CD4-positive, CD25-positive, alpha-beta regulatory T cell (primary cell): ENCODE data around the gene HOXA6. TPM values are rescaled to one million over a fixed set of nuclear protein-coding genes. Genes with fewer than 3 reads are reported as not detected.

Experiments
- ATAC-seq, 2 donors: fragments of 150-1000 bp; cut with Tn5 transposase; one replicate each; pipeline ENCODE4 v1.10.0; 2021; ENCODE audit warnings: low read depth in 2 of 2, moderate number of reproducible peaks in 2 of 2, moderate library complexity in 1 of 2
- DNase-seq, 3 donors: peaks; one replicate each; pipeline versions ENCODE4 v3.0.0 to v3.0.0-alpha.2; 2012 to 2022; ENCODE audit warnings: mixed read lengths in 1 of 3
- H3K27ac ChIP-seq: one replicate; pipeline ENCODE4 v1.7.0; 2013; ENCODE audit warnings: mild to moderate bottlenecking, low read length; ENCODE audit not compliant: insufficient read depth, poor library complexity, severe bottlenecking
- H3K27me3 ChIP-seq: one replicate; pipeline ENCODE4 v1.7.0; 2013; ENCODE audit warnings: low read length; ENCODE audit not compliant: control insufficient read depth, insufficient read depth
- H3K36me3 ChIP-seq: one replicate; pipeline ENCODE4 v1.7.0; 2013; ENCODE audit warnings: mild to moderate bottlenecking, low read length, moderate library complexity; ENCODE audit not compliant: control insufficient read depth, insufficient read depth
- H3K4me1 ChIP-seq: 2 replicates; pipeline ENCODE4 v1.7.0; 2013; ENCODE audit warnings: mild to moderate bottlenecking, low read length; ENCODE audit not compliant: insufficient read depth, control insufficient read depth, poor library complexity, severe bottlenecking
- H3K4me3 ChIP-seq: one replicate; pipeline ENCODE4 v1.7.0; 2013; ENCODE audit warnings: low read depth, mild to moderate bottlenecking, low read length, moderate library complexity
- H3K9me3 ChIP-seq, 2 experiments: 1 replicate in 1 of 2; 2 replicates in 1 of 2; pipeline ENCODE4 v1.7.0; 2013; ENCODE audit warnings: low read length in 2 of 2, mild to moderate bottlenecking in 1 of 2, moderate library complexity in 1 of 2; ENCODE audit not compliant: control insufficient read depth in 2 of 2
- H3K27ac Mint-ChIP-seq, 3 donors: one replicate each; pipeline ENCODE4 v1.8.0; 2020 to 2022; ENCODE audit warnings: mild to moderate bottlenecking in 3 of 3, mixed read lengths in 3 of 3, moderate library complexity in 2 of 3
- H3K27me3 Mint-ChIP-seq: one replicate; pipeline ENCODE4 v1.8.0; 2022; ENCODE audit warnings: mild to moderate bottlenecking, mixed read lengths
- H3K36me3 Mint-ChIP-seq: one replicate; pipeline ENCODE4 v1.8.0; 2020; ENCODE audit warnings: mixed read lengths
- H3K4me1 Mint-ChIP-seq, 4 donors: one replicate each; pipeline ENCODE4 v1.8.0; 2020 to 2022; ENCODE audit warnings: mixed read lengths in 4 of 4, mild to moderate bottlenecking in 1 of 4
- H3K4me3 Mint-ChIP-seq, 4 donors: one replicate each; pipeline ENCODE4 v1.8.0; 2020 to 2022; ENCODE audit warnings: mild to moderate bottlenecking in 4 of 4, mixed read lengths in 4 of 4, moderate library complexity in 3 of 4
- H3K9me3 Mint-ChIP-seq, 7 donors: one replicate each; pipeline ENCODE4 v1.8.0; 2020 to 2022; ENCODE audit warnings: mixed read lengths in 7 of 7, mild to moderate bottlenecking in 3 of 7, moderate library complexity in 2 of 7
- polyA plus RNA-seq, 4 donors: library from polyadenylated mRNA; unstranded; fragments of 300-500 nt; fragmentation: Illumina TruSeq; gene quantifications; one replicate each; pipeline ENCODE4 v1.2.3, GENCODE V29; 2021
- total RNA-seq: library from RNA; stranded (reverse); gene quantifications from one replicate; pipeline ENCODE4 v1.2.3, GENCODE V29; 2022

The HOXA6 gene
- total and polyA plus RNA-seq, 5 donors from 2014 or later: not detected

DNA sequence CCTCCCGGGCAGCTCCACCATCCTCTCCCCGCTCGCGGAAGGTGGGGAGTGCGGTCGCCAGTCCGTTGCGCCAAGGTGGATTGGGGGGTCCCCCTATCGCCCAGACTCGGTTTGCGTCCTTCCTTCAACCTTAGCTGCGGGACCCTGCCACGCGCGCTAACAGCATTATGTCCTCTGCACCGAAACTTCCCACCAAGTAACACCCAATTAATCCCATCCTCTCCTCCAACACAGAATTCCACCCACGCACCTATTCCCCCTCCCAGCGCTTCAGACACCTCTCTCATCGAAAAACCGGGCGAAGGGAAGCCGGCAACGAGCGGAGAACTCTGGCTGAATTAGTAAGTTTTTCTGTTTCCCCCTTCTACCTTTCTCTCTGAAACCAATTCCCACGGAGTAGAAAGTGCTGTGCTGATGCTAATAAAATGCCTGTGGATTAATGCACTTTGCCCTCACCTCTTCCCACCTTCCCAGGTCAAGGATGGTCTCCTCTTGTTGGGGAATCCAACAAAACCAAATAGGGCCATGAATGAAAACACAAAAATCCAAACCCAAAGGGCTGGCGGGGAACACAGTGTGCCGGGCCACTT, 3.9 kb upstream of the HOXA6 start:
- Histone ChIP-seq H3K27ac (no peak overlapping the region), H3K9me3 (no peaks in the 10 kb centered on the region), H3K4me3 (peak overlapping the region; percentile 13), H3K36me3 (no peaks in the 10 kb centered on the region), H3K27me3 (peaks cover 61% of the 10 kb centered on the region), H3K4me1 (peaks cover 52% of the 10 kb centered on the region)
- ATAC-seq: no peak
- Mint-ChIP-seq H3K4me1 (peaks cover 10 to 63% (median 29%) of the 10 kb centered on the region in 4 donors), H3K36me3 (no peaks in the 10 kb centered on the region), H3K27me3 (peaks cover 96% of the 10 kb centered on the region), H3K27ac (peak overlapping the region in 1 of 3 donors; percentile 40), H3K9me3 (peaks cover 0 to 10% (median 0%) of the 10 kb centered on the region in 7 donors), H3K4me3 (peak overlapping the region; percentile 46 to 96 (median 83))
- peak in 1 of 3 donors; percentile 6 for DNase-seq

DNA sequence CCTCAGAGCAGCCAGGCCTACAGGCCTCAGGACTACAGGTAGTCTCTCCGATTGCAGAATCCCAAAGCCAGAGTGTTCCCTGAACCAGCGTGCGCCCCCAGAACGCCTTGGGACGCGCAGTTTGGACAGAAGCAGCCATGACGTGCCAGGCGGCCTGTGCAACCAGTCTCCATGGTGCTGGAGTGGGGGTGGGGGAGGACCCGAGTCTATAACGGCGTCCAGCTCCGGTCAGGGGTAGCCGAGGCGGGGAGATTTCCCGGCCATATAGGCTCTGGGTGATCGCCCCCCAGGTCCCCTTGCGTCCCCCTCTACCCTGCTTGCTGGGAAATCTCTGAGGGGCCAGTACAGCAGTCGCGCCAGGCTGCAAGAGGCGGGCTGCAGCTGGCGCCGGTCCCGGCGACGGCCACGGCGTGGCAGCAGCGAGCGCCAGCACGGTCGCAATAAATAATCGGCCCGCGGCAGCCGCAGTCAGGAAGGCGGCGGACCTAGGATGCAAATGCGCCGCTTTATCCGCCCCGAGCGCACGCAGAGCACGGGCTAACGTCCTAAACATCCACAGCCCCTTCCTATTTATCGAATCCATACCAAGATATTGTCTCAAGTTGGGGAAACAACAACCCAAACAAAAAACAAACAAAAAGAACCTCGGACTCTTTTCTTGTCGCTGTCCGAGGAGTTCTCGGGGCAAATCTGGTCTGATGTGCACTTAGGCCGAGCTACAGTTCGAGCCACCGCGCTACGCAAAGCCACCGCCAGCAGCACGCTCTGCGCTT, 3.2 kb upstream of the HOXA6 start:
- peak; percentile 45 to 75 (median 67) for DNase-seq
- Mint-ChIP-seq H3K27ac (peak overlapping the region in 1 of 3 donors; percentile 38), H3K4me1 (peaks cover 10 to 58% (median 29%) of the 10 kb centered on the region in 4 donors), H3K36me3 (no peaks in the 10 kb centered on the region), H3K27me3 (peaks cover 95% of the 10 kb centered on the region), H3K9me3 (peaks cover 0 to 10% (median 0%) of the 10 kb centered on the region in 7 donors), H3K4me3 (peak overlapping the region; percentile 46 to 96 (median 83))
- no peaks in the 10 kb centered on the region for H3K9me3 ChIP-seq
- H3K36me3 ChIP-seq: no peaks in the 10 kb centered on the region
- peak; percentile 80 to 84 for ATAC-seq
- peak overlapping the region; percentile 64 for H3K4me3 ChIP-seq
- peaks cover 45% of the 10 kb centered on the region for H3K4me1 ChIP-seq
- H3K27me3 ChIP-seq: peaks cover 61% of the 10 kb centered on the region
- no peak overlapping the region for H3K27ac ChIP-seq

DNA sequence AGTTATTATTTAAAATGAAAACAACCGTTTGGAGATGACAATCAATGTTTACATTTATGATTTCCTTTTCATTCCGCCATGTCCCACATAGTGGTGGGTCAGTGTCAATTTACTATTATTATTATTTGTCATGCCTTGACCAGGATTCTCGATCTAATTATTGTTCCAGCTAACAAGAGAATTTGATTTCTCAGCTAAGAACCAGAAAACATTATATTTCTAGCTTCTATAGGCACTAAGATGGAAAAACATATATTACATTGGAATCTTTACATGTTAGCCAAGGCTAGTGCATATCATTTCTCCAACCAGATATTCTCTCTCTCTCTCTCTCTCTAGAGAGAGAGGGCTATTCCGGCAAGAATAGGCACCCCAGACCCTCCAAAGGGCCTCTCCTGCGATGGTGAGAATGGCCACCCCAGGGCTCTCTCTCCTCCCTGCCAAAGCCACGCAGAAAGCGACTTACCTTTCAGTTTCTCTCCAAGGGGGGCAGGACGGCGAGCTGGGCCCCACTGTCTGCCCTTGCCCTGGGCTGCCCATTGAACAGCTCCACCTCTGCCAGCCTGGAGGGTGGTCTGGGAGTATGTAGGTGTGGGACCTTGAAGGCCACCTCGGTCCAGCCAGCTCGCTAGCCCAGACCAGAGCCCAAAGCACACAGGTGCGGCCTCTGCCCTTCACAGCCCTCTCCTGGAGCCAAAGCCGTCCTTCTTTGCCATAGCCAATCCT, 2.4 kb upstream of the HOXA6 start:
- no peak overlapping the region for H3K4me3 ChIP-seq
- peaks cover 10 to 50% (median 23%) of the 10 kb centered on the region in 4 donors for H3K4me1 Mint-ChIP-seq
- H3K27ac Mint-ChIP-seq: no peak overlapping the region

DNA sequence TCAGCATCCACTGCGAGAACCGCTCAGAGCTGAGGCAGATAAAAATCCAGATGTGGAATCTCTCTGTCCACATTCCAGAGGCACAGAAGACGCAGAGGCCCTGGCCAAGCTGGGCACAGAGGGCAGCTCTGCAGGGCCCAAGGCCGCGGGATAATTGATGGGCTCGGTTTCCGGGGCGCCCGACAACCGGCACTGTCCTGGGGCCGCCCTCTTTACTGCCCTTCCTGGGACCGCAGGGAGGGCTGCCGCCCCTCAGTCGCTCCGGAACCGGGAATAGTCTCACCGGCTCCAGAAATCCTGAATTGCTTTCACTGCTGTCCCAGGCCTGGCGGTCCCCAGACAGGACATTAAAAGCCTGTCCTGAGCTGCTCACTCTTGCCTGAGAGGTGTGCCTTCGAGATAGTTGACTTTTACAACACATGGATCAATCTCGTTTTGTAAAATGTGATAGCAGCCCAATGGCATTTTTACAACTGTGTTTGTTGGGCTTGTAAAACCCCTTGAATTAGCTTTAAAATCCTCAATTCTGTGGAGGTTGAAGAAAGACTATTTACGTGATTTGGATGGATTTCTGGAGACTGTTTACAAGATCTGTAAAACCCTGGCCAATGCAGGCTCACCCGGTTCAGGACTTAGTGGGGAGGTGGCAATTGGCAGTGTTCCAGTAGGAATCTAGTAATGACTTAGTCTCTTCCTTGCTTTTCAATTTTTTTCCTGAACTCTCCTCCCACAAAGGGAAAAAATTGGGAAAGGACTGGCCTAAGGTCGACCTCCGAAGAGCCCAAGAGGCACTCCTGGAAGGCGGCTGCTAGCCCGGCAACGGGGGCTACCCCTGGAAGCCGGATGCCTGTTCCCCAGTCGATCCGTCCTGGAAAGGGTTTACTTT, 1.4 kb upstream of the HOXA6 start:
- H3K27me3 Mint-ChIP-seq: peaks cover 83% of the 10 kb centered on the region
- no peak overlapping the region for H3K27ac ChIP-seq
- H3K4me3 ChIP-seq: no peak overlapping the region
- H3K4me3 Mint-ChIP-seq: no peak overlapping the region
- peaks cover 29% of the 10 kb centered on the region for H3K4me1 ChIP-seq
- peaks cover 0 to 7% (median 0%) of the 10 kb centered on the region in 7 donors for H3K9me3 Mint-ChIP-seq
- ATAC-seq (no peak), DNase-seq (no peak)
- H3K27ac Mint-ChIP-seq: no peak overlapping the region
- H3K36me3 ChIP-seq: no peaks in the 10 kb centered on the region
- peaks cover 4 to 41% (median 17%) of the 10 kb centered on the region in 4 donors for H3K4me1 Mint-ChIP-seq
- H3K36me3 Mint-ChIP-seq: no peaks in the 10 kb centered on the region
- no peaks in the 10 kb centered on the region for H3K9me3 ChIP-seq
- peaks cover 52% of the 10 kb centered on the region for H3K27me3 ChIP-seq

More for the DNA sequence above, 2.4 kb upstream of the HOXA6 start:
- DNase-seq: no peak
- no peaks in the 10 kb centered on the region for H3K9me3 ChIP-seq
- H3K9me3 Mint-ChIP-seq: peaks cover 0 to 7% (median 0%) of the 10 kb centered on the region in 7 donors
- peak overlapping the region in 3 of 4 donors; percentile 47 to 81 (median 50) for H3K4me3 Mint-ChIP-seq
- H3K36me3 ChIP-seq: no peaks in the 10 kb centered on the region
- no peak overlapping the region for H3K27ac ChIP-seq
- no peaks in the 10 kb centered on the region for H3K36me3 Mint-ChIP-seq
- H3K27me3 ChIP-seq: peaks cover 56% of the 10 kb centered on the region
- H3K27me3 Mint-ChIP-seq: peaks cover 88% of the 10 kb centered on the region
- ATAC-seq: no peak
- peaks cover 37% of the 10 kb centered on the region for H3K4me1 ChIP-seq

DNA sequence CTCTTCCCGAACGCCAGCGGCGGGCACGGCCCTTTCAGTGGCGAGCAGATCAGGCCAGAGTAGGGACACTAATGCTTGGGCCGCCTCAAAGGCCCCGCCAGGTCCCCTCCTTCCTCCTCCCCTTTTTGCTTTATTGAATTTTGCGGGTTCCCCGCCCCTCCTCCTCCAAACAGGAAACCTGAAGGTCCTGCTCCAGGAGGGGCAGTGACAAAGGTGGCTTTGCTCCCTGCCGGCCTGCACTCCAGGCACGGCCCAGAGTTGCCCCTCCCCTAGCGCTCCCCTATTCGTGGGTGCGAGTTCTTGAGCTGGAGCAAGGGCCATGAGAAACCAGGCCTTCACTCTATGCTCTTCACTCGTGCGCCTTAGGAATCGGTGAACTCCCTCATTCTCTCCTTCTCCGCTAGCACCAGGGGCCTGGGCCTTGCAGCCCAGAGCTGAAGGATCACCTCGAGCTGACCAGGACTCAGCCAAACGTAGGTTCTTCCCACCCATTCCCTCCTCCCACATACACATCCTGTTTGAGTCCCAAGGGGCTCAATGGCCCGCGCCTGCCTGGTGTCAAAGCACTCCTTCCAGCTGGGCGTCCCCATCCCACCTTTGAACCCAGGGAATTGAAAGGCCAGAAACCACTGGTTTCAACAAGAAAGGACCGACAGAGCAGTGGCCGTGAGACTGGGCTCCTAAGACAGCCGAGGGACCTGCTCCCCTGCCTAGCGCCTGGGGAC, 619 bp upstream of the HOXA6 start:
- Histone ChIP-seq H3K9me3 (no peaks in the 10 kb centered on the region), H3K27ac (no peak overlapping the region), H3K27me3 (peaks cover 46% of the 10 kb centered on the region), H3K36me3 (no peaks in the 10 kb centered on the region), H3K4me1 (peaks cover 29% of the 10 kb centered on the region), H3K4me3 (no peak overlapping the region)
- Mint-ChIP-seq H3K9me3 (peaks cover 0 to 5% (median 0%) of the 10 kb centered on the region in 7 donors), H3K27ac (no peak overlapping the region), H3K27me3 (peaks cover 75% of the 10 kb centered on the region), H3K4me1 (peaks cover 0 to 34% (median 17%) of the 10 kb centered on the region in 4 donors), H3K36me3 (no peaks in the 10 kb centered on the region), H3K4me3 (peak overlapping the region in 2 of 4 donors; percentile 36 to 56)
- DNase-seq (no peak), ATAC-seq (no peak)

DNA sequence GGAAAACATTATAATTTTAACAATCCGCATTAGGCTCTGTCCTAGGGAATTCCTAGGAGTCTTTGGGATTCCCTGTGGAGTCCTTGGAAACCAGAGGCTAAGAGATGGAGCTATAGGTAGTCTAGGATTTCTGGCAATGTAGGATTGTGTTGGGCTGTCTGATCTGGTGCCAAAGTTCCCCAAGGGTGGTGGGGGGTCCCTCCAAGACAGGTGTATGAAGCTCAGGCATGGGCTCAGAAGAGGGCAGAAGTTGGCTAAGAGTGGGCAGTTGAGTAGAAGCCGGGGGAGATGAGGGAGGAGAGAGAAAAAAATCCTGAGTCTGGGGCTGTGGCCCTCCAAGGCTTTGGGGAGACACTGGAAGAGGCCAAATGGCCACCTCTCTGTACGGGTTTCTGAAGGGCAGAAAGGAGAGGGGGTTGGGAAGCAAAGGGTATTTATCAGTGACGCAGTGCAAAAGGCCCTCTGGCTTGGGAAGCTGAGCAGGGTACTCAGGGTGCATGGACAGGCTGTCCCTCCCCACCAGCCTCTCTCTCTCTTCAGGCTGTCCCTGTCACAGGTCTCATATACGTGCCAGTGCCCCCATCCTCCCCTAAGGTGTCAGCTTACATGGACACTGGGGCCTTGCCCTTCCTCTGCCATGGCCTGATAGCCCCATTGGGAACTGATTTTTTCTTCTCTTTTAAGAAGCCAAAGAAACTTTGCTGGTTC, 929 bp downstream of the HOXA6 start:
- Mint-ChIP-seq H3K4me1 (peaks cover 0 to 25% (median 14%) of the 10 kb centered on the region in 4 donors), H3K36me3 (no peaks in the 10 kb centered on the region), H3K9me3 (peaks cover 0 to 5% (median 0%) of the 10 kb centered on the region in 7 donors), H3K27ac (no peak overlapping the region), H3K27me3 (peaks cover 67% of the 10 kb centered on the region), H3K4me3 (peak overlapping the region in 1 of 4 donors; percentile 3)
- Histone ChIP-seq H3K36me3 (no peaks in the 10 kb centered on the region), H3K9me3 (no peaks in the 10 kb centered on the region), H3K27ac (no peak overlapping the region), H3K4me1 (peaks cover 17% of the 10 kb centered on the region), H3K27me3 (peaks cover 33% of the 10 kb centered on the region), H3K4me3 (no peak overlapping the region)
- ATAC-seq (no peak), DNase-seq (no peak)
